ENCODE measurements around the gene MCAT. TPM values are rescaled to one million over a fixed set of nuclear protein-coding genes. Genes with fewer than 3 reads are reported as not detected.

MCAT gene
- total and polyA plus RNA-seq, 2 donors (not counting 1 experiment from before 2014, with no cell fraction given) = 8.4 to 10.1 TPM

- no peak for ATAC-seq (ENCODE audit: low read depth)
- no peaks in the 10 kb centered on the region for H3K79me2 ChIP-seq (ENCODE audit: control insufficient read depth, insufficient read depth, low read length)
- no peak overlapping the region for H3K9ac ChIP-seq (ENCODE audit: low read length)
- H3K27ac ChIP-seq (ENCODE audit: low read length in 2 of 2) = no peak overlapping the region
- peaks cover 8% of the 10 kb centered on the region for H3K4me1 Mint-ChIP-seq
- no peak for DNase-seq
- no peaks in the 10 kb centered on the region for H3K9me3 ChIP-seq (ENCODE audit: control extremely low read depth in 1 of 3, control insufficient read depth in 2 of 3, insufficient read depth in 1 of 3, low read length in 2 of 3)
- peaks cover 0 to 26% of the 10 kb centered on the region in 2 experiments for H3K36me3 ChIP-seq (replicated peaks in 1 of 2; ENCODE audit: control extremely low read depth in 1 of 2, control insufficient read depth in 1 of 2, extremely low read depth in 1 of 2, insufficient read depth in 2 of 2, low read length in 1 of 2)
- H3K4me2 ChIP-seq (replicated peaks; ENCODE audit: low read depth, low read length, poor library complexity, severe bottlenecking) = no peak overlapping the region
- no peaks in the 10 kb centered on the region for H3K27me3 Mint-ChIP-seq
- no peaks in the 10 kb centered on the region for H3K27me3 ChIP-seq (replicated peaks in 1 of 4; ENCODE audit: control extremely low read depth in 1 of 4, control insufficient read depth in 3 of 4, insufficient read depth in 4 of 4, low read length in 3 of 4)
- TF ChIP-seq, protein P1, sequence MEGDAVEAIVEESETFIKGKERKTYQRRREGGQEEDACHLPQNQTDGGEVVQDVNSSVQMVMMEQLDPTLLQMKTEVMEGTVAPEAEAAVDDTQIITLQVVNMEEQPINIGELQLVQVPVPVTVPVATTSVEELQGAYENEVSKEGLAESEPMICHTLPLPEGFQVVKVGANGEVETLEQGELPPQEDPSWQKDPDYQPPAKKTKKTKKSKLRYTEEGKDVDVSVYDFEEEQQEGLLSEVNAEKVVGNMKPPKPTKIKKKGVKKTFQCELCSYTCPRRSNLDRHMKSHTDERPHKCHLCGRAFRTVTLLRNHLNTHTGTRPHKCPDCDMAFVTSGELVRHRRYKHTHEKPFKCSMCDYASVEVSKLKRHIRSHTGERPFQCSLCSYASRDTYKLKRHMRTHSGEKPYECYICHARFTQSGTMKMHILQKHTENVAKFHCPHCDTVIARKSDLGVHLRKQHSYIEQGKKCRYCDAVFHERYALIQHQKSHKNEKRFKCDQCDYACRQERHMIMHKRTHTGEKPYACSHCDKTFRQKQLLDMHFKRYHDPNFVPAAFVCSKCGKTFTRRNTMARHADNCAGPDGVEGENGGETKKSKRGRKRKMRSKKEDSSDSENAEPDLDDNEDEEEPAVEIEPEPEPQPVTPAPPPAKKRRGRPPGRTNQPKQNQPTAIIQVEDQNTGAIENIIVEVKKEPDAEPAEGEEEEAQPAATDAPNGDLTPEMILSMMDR (IDR thresholded peaks at IDR 0.05) = no peak
- no peak for TF ChIP-seq EZH2 (IDR thresholded peaks at IDR 0.05; ENCODE audit: borderline replicate concordance, insufficient read depth, low read depth, low read length, poor library complexity, severe bottlenecking)
- intact Hi-C loops (cut with micrococcal nuclease) = no loop called here
- H3K9me3 Mint-ChIP-seq (ENCODE audit: insufficient read depth) = no peaks in the 10 kb centered on the region
- CTCF ChIA-PET = interaction anchor here (1.2 kb wide), 1 partner anchor 17 kb away, joined by 3 read pairs; no protein-coding TSS in a partner anchor
- no peak overlapping the region for H3K4me3 ChIP-seq (ENCODE audit: control extremely low read depth in 1 of 5, extremely low read depth in 1 of 5, insufficient read depth in 1 of 5, low read depth in 2 of 5, low read length in 4 of 5)
- H4K20me1 ChIP-seq (ENCODE audit: control insufficient read depth, insufficient read depth, low read length, poor library complexity, severe bottlenecking) = no peaks in the 10 kb centered on the region
- peaks cover 0 to 7% of the 10 kb centered on the region in 2 donors for H3K4me1 ChIP-seq (ENCODE audit: control insufficient read depth in 2 of 2, insufficient read depth in 2 of 2, low read length in 2 of 2)
- POLR2A ChIA-PET = no interaction called here
- 90% methylated on average over 23 of the region's 25 CpGs for WGBS (ENCODE audit: insufficient coverage)
- H3K27ac Mint-ChIP-seq = no peak overlapping the region
- no peak overlapping the region for H2AFZ ChIP-seq (ENCODE audit: insufficient read depth, low read depth, low read length, poor library complexity, severe bottlenecking)
- no peak overlapping the region for H3K4me3 Mint-ChIP-seq
Measured at GRCh38 chr22:43168471-43169309, 25.5 kb upstream of the MCAT start.

GRCh38 chr22:43167001-43167589 lies 23.9 kb upstream of the MCAT start:
- H3K4me2 ChIP-seq (replicated peaks; ENCODE audit: low read depth, low read length, poor library complexity, severe bottlenecking) = no peak overlapping the region
- H3K9me3 ChIP-seq (ENCODE audit: control extremely low read depth in 1 of 3, control insufficient read depth in 2 of 3, insufficient read depth in 1 of 3, low read length in 2 of 3) = no peaks in the 10 kb centered on the region
- H3K27ac Mint-ChIP-seq = no peak overlapping the region
- no peaks in the 10 kb centered on the region for H4K20me1 ChIP-seq (ENCODE audit: control insufficient read depth, insufficient read depth, low read length, poor library complexity, severe bottlenecking)
- no peak for ATAC-seq (ENCODE audit: low read depth)
- H3K4me3 Mint-ChIP-seq = no peak overlapping the region
- WGBS (ENCODE audit: insufficient coverage) = 97% methylated on average over 17 of the region's 19 CpGs
- no peaks in the 10 kb centered on the region for H3K79me2 ChIP-seq (ENCODE audit: control insufficient read depth, insufficient read depth, low read length)
- H3K9ac ChIP-seq (ENCODE audit: low read length) = no peak overlapping the region
- DNase-seq = no peak
- H3K27me3 ChIP-seq (replicated peaks in 1 of 4; ENCODE audit: control extremely low read depth in 1 of 4, control insufficient read depth in 3 of 4, insufficient read depth in 4 of 4, low read length in 3 of 4) = no peaks in the 10 kb centered on the region
- H3K9me3 Mint-ChIP-seq (ENCODE audit: insufficient read depth) = no peaks in the 10 kb centered on the region
- H3K27ac ChIP-seq (ENCODE audit: low read length in 2 of 2) = no peak overlapping the region
- intact Hi-C loops (cut with micrococcal nuclease) = no loop called here
- ChIA-PET CTCF (no interaction called here), POLR2A (no interaction called here)
- peaks cover 0 to 12% of the 10 kb centered on the region in 2 donors for H3K4me1 ChIP-seq (ENCODE audit: control insufficient read depth in 2 of 2, insufficient read depth in 2 of 2, low read length in 2 of 2)
- no peak overlapping the region for H2AFZ ChIP-seq (ENCODE audit: insufficient read depth, low read depth, low read length, poor library complexity, severe bottlenecking)
- H3K36me3 ChIP-seq (replicated peaks in 1 of 2; ENCODE audit: control extremely low read depth in 1 of 2, control insufficient read depth in 1 of 2, extremely low read depth in 1 of 2, insufficient read depth in 2 of 2, low read length in 1 of 2) = peaks cover 0 to 13% of the 10 kb centered on the region in 2 experiments
- no peak overlapping the region for H3K4me3 ChIP-seq (ENCODE audit: control extremely low read depth in 1 of 5, extremely low read depth in 1 of 5, insufficient read depth in 1 of 5, low read depth in 2 of 5, low read length in 4 of 5)
- TF ChIP-seq, protein P1 (IDR thresholded peaks at IDR 0.05) = no peak
- TF ChIP-seq EZH2 (IDR thresholded peaks at IDR 0.05; ENCODE audit: borderline replicate concordance, insufficient read depth, low read depth, low read length, poor library complexity, severe bottlenecking) = no peak
- H3K4me1 Mint-ChIP-seq = peaks cover 11% of the 10 kb centered on the region
- H3K27me3 Mint-ChIP-seq = no peaks in the 10 kb centered on the region
